HepG2 (cell line): ENCODE results near the gene TNNT3.

ENCODE experiments used
- HCFC1 ChIP-seq: fragments of 150-350 bp; IDR thresholded peaks from 2 replicates; pipeline ENCODE4 v1.6.1; 2014; ENCODE audit warnings: low read depth, low read length
- HIVEP1 ChIP-seq: sonication (generic); formaldehyde crosslinking; IDR thresholded peaks from 2 replicates; pipeline ENCODE4 v1.4.0; 2020; ENCODE audit warnings: mild to moderate bottlenecking, missing genetic modification reagents
- PHF21A ChIP-seq: sonication (generic); formaldehyde crosslinking; IDR thresholded peaks from 2 replicates; pipeline ENCODE4 v1.5.0; 2020; ENCODE audit warnings: mild to moderate bottlenecking, missing genetic modification reagents
- POLR2AphosphoS5 ChIP-seq: IDR thresholded peaks from 2 replicates; pipeline ENCODE4 v1.6.1; 2012; ENCODE audit warnings: low read depth, low read length
- RARG ChIP-seq: sonication (generic); formaldehyde crosslinking; IDR thresholded peaks from 2 replicates; pipeline ENCODE4 v1.4.0; 2020; ENCODE audit warnings: low read depth, mild to moderate bottlenecking, missing genetic modification reagents
- REST ChIP-seq, 2 experiments: IDR thresholded peaks; 2 replicates each; pipeline ENCODE4 v1.6.1; 2011 to 2012; ENCODE audit warnings: low read length in 2 of 2, borderline replicate concordance in 1 of 2, low read depth in 1 of 2, mild to moderate bottlenecking in 1 of 2, moderate library complexity in 1 of 2
- RNF219 ChIP-seq: sonication (generic); formaldehyde crosslinking; IDR thresholded peaks from 2 replicates; pipeline ENCODE4 v1.5.0; 2020; ENCODE audit warnings: mild to moderate bottlenecking, missing genetic modification reagents
- TF ChIP-seq, protein P1 (sequence below): sonication (generic); formaldehyde crosslinking; IDR thresholded peaks from 2 replicates; pipeline ENCODE4 v1.5.0; 2020; ENCODE audit warnings: mild to moderate bottlenecking, missing genetic modification reagents, moderate library complexity

DNA sequence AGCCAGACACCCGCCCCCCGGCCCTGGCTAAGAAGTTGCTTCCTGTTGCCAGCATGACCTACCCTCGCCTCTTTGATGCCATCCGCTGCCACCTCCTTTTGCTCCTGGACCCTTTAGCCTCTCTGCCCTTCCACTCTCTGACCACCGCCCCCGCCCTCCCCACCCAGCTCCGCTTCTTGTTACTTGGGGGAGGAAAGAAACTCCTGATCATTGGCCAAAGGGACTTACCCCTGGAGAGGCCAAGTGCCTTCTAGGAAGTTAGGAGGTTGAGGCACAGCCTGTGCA is 27.7 kb upstream of the TNNT3 start, which contains the start of gene PRR33:
- TF ChIP-seq RARG (no peak), RNF219 (CRISPR knock-in tag) (no peak), HCFC1 (no peak), POLR2AphosphoS5 (no peak), REST (IDR thresholded peaks at IDR 0.05; ENCODE audit: borderline replicate concordance in 1 of 2, low read depth in 1 of 2, low read length in 2 of 2) (no peak), HIVEP1 (CRISPR knock-in tag) (no peak), PHF21A (CRISPR knock-in tag) (no peak)
- TF ChIP-seq, protein P1, sequence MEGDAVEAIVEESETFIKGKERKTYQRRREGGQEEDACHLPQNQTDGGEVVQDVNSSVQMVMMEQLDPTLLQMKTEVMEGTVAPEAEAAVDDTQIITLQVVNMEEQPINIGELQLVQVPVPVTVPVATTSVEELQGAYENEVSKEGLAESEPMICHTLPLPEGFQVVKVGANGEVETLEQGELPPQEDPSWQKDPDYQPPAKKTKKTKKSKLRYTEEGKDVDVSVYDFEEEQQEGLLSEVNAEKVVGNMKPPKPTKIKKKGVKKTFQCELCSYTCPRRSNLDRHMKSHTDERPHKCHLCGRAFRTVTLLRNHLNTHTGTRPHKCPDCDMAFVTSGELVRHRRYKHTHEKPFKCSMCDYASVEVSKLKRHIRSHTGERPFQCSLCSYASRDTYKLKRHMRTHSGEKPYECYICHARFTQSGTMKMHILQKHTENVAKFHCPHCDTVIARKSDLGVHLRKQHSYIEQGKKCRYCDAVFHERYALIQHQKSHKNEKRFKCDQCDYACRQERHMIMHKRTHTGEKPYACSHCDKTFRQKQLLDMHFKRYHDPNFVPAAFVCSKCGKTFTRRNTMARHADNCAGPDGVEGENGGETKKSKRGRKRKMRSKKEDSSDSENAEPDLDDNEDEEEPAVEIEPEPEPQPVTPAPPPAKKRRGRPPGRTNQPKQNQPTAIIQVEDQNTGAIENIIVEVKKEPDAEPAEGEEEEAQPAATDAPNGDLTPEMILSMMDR (CRISPR knock-in tag) = no peak
